GM10266 (cell line): ENCODE results near the gene METTL23.
A peak's percentile ranks its signal among the peaks of the same experiment; 100 is the strongest.

Experiments
- DNase-seq: peaks from one replicate; pipeline ENCODE4 v3.0.0; 2012; ENCODE audit errors: extremely low spot score
- TF ChIP-seq, protein P1 (sequence below): IDR thresholded peaks from 2 replicates; pipeline ENCODE4 v1.5.1; 2012; ENCODE audit warnings: mild to moderate bottlenecking, low read depth; ENCODE audit not compliant: control insufficient read depth, insufficient read depth; ENCODE audit errors: missing control alignments

METTL23 gene

GRCh38 chr17:76734080-76734840, 7.6 kb downstream of the METTL23 start:
- TF ChIP-seq, protein P1, sequence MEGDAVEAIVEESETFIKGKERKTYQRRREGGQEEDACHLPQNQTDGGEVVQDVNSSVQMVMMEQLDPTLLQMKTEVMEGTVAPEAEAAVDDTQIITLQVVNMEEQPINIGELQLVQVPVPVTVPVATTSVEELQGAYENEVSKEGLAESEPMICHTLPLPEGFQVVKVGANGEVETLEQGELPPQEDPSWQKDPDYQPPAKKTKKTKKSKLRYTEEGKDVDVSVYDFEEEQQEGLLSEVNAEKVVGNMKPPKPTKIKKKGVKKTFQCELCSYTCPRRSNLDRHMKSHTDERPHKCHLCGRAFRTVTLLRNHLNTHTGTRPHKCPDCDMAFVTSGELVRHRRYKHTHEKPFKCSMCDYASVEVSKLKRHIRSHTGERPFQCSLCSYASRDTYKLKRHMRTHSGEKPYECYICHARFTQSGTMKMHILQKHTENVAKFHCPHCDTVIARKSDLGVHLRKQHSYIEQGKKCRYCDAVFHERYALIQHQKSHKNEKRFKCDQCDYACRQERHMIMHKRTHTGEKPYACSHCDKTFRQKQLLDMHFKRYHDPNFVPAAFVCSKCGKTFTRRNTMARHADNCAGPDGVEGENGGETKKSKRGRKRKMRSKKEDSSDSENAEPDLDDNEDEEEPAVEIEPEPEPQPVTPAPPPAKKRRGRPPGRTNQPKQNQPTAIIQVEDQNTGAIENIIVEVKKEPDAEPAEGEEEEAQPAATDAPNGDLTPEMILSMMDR = no peak
- no peak for DNase-seq

- TF ChIP-seq, protein P1 = no peak
- DNase-seq = peak; percentile 45
Observed at GRCh38 chr17:76735006-76735405, 8.4 kb downstream of the METTL23 start.

GRCh38 chr17:76735586-76736348, 9.1 kb downstream of the METTL23 start:
- no peak for DNase-seq
- TF ChIP-seq, protein P1 = no peak

- peak; percentile 65 for DNase-seq
Observed at GRCh38 chr17:76736349-76737081, 9.9 kb downstream of the METTL23 start.

DNA sequence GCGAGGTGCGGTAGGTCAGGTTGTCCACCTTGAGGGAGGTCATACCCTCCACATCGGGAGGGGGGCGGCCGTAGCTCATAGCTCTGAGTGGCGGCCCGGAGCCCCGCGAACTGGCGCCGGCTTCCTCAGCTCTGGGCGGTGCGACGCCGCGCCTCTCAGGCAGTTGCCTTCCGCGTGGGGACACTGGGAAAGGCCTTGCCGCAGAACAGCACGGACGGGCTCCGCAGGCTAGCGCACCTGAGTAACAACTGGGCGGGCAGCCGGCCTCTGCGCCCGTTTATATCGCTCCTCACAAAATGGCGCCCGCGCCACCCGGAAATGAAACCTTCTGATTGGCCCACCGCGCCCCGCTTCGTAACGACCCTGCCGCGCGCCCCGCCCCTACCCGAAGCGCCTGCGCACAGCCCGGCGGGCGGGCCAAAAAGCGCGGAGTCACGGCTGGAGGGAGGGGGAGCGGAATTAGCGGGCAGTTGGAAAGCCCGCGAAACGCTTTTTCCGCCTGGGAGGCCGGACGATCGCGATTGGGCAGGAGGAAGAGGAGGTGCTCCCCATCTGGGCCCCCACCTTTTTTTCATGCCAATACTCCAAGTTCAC, 10.5 kb downstream of the METTL23 start, which contains the start of gene SRSF2:
Gene SRSF2, minus strand, starts transcription at position 250 of the 594 bp plus-strand sequence. Its CDS starts 171 bp downstream, at position 79.
- peak; percentile 99 for DNase-seq
- TF ChIP-seq, protein P1 = no peak

More at GRCh38 chr17:76736349-76737081, 9.9 kb downstream of the METTL23 start:
- TF ChIP-seq, protein P1 = peak; percentile 37

DNA sequence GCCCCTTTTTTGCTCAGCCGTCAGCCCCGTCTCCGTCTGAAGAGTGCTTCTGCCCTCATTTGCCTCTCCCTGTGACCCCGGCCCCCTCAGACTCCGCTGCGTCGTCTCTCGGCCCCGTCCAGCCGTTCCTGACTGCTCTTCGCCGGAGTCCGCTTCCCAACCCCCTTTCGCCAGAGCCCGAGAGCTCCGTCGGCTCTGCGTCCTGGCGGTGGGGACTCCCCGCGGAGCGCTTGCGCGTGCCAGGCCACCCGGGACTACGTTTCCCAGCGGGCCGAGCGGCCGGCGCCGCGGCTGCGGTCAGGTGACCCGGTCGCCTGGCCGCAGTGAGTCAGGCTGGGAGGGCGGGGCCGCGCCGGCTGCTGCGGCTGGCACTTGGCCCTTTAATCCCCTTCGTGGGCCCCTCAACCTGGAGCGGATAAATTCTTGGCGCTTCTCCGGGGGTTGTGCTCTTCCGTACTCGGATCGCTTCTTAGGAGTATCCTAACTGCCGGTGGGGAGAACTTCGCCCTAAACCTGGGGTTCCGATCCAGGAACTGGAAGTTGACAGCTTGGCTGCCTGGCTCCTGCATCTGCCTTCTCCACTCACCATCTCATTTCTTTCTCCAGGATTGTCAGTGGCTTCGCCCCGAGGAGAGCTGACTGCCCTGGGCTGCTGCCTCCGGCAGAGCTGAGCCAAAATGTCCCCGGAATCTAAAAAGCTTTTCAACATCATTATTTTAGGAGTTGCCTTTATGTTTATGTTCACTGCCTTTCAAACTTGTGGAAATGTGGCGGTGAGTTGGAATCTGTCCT, 11.2 kb downstream of the METTL23 start, which contains the start of gene MFSD11:
Gene MFSD11, plus strand, starts transcription at position 444 of the 792 bp plus-strand sequence. Its CDS starts 234 bp downstream, at position 678.
- TF ChIP-seq, protein P1 = no peak
- DNase-seq = peak; percentile 94
